Measurements from ENCODE around the gene CDK16. TPM values are rescaled to one million over a fixed set of nuclear protein-coding genes. Genes with fewer than 3 reads are reported as not detected.
A peak's percentile ranks its signal among the peaks of the same experiment; 100 is the strongest.

Gene CDK16
- total and polyA plus RNA-seq, 10 donors: 18.4 to 75.3 (median 55.7) TPM

- Histone ChIP-seq H3K9me3 (no peaks in the 10 kb centered on the region), H3K27ac (no peak overlapping the region), H3K4me3 (no peak overlapping the region), H3K27me3 (replicated peaks in 1 of 7) (peaks cover 0 to 5% (median 0%) of the 10 kb centered on the region in 7 donors), H3K4me1 (peaks cover 0 to under 1% (median 0%) of the 10 kb centered on the region in 6 donors), H3K36me3 (peaks cover 0 to 84% (median 44%) of the 10 kb centered on the region in 6 donors)
- WGBS, 5 donors: 88 to 96% (median 90%) methylated on average over 4 to 10 of the region's 10 CpGs
- TF ChIP-seq POLR2A (IDR thresholded peaks at IDR 0.05) (no peak), CTCF (IDR thresholded peaks at IDR 0.05 in 8 of 11, conservative IDR thresholded peaks at IDR 0.05 in 3 of 11) (no peak), POLR2AphosphoS5 (IDR thresholded peaks at IDR 0.05) (no peak)
- no peak for DNase-seq
- intact Hi-C loops (cut with DNase I; ENCODE audit: low total_unique reads): no loop called here
Observed at GRCh38 chrX:47242321-47242720, 23.8 kb downstream of the CDK16 start.

- no peak overlapping the region for H3K4me3 ChIP-seq
- WGBS, 5 donors: 93 to 97% (median 97%) methylated on average over 13 to 14 of the region's 14 CpGs
- peaks cover 0 to 5% (median 0%) of the 10 kb centered on the region in 7 donors for H3K27me3 ChIP-seq (replicated peaks in 1 of 7)
- no peak for DNase-seq
- TF ChIP-seq CTCF (IDR thresholded peaks at IDR 0.05 in 8 of 11, conservative IDR thresholded peaks at IDR 0.05 in 3 of 11): no peak
- no peak for TF ChIP-seq POLR2AphosphoS5 (IDR thresholded peaks at IDR 0.05)
- TF ChIP-seq POLR2A (IDR thresholded peaks at IDR 0.05): no peak
- no peak overlapping the region for H3K27ac ChIP-seq
- peaks cover 0 to 95% (median 47%) of the 10 kb centered on the region in 6 donors for H3K36me3 ChIP-seq
- H3K4me1 ChIP-seq: no peaks in the 10 kb centered on the region
- no peaks in the 10 kb centered on the region for H3K9me3 ChIP-seq
- intact Hi-C loops (cut with DNase I; ENCODE audit: low total_unique reads): no loop called here
Observed at GRCh38 chrX:47243351-47243750, 24.9 kb downstream of the CDK16 start.

- no peaks in the 10 kb centered on the region for H3K4me1 ChIP-seq
- H3K9me3 ChIP-seq: no peaks in the 10 kb centered on the region
- H3K36me3 ChIP-seq: peaks cover 0 to 95% (median 47%) of the 10 kb centered on the region in 6 donors
- no peak overlapping the region for H3K27ac ChIP-seq
- TF ChIP-seq POLR2A (IDR thresholded peaks at IDR 0.05): no peak
- H3K27me3 ChIP-seq (replicated peaks in 1 of 7): peaks cover 0 to 5% (median 0%) of the 10 kb centered on the region in 7 donors
- no peak for DNase-seq
- 90 to 98% (median 94%) methylated on average over 8 to 16 of the region's 16 CpGs for WGBS, 5 donors
- no peak overlapping the region for H3K4me3 ChIP-seq
- intact Hi-C loops (cut with DNase I; ENCODE audit: low total_unique reads): no loop called here
Observed at GRCh38 chrX:47244676-47245075, 26.2 kb downstream of the CDK16 start.

GRCh38 chrX:47245156-47245555 lies 26.7 kb downstream of the CDK16 start:
- Histone ChIP-seq H3K27me3 (replicated peaks in 1 of 7) (peaks cover 0 to 5% (median 0%) of the 10 kb centered on the region in 7 donors), H3K4me3 (no peak overlapping the region), H3K27ac (no peak overlapping the region), H3K9me3 (no peaks in the 10 kb centered on the region), H3K4me1 (no peaks in the 10 kb centered on the region), H3K36me3 (peaks cover 0 to 90% (median 45%) of the 10 kb centered on the region in 6 donors)
- 85 to 96% (median 95%) methylated on average over 10 of the region's 10 CpGs; no CpG with 5 or more reads in 1 of the 5 donors for WGBS, 5 donors
- intact Hi-C loops (cut with DNase I; ENCODE audit: low total_unique reads): no loop called here
- DNase-seq: peak; percentile 58
- no peak for TF ChIP-seq POLR2AphosphoS5 (IDR thresholded peaks at IDR 0.05)
- TF ChIP-seq POLR2A (IDR thresholded peaks at IDR 0.05): no peak
- TF ChIP-seq CTCF (IDR thresholded peaks at IDR 0.05 in 8 of 11, conservative IDR thresholded peaks at IDR 0.05 in 3 of 11): no peak
